ENCODE data around the gene LAMA3.

Gene LAMA3

DNA sequence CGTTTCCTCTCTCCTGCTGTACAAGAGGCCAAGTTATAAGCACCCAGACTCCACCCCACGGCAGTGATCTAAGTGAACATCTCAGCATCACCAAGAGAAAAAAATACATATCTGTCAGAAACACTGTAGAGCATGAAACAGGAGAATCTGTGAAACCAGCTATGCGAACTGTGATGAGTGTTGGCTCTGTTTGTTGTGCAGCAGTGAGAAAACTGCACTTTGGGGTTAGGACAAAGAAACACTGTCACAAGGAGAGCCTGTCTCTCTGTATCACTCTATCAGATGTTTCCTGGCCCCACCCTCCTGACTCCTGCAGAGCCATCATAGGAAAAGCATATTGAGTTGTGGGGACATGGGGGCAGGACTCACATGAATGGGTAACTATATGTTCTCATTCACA is 87.1 kb downstream of the LAMA3 start:
- DNase-seq (ENCODE audit: low spot score) = no peak

DNA sequence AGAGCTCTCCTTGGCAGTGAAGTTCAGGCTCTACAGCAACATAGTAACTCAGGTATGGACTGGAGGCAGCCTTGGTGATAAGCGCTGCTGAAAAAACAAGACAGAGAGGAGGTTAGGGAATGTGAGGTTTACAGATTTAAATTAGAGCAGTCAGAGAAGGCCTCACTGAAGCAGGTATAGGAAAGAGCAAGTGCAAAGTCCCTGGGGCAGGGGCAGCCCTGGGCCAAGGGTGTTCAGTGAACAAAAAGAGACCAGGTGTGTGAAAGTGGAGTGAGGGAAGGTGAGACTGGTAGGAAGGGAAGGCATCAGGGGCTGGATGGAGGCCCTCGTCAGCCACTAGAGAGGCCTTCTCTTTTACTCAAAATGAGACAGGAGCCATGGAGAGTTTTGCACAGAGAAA is 89.6 kb downstream of the LAMA3 start:
- DNase-seq (ENCODE audit: low spot score) = no peak

DNA sequence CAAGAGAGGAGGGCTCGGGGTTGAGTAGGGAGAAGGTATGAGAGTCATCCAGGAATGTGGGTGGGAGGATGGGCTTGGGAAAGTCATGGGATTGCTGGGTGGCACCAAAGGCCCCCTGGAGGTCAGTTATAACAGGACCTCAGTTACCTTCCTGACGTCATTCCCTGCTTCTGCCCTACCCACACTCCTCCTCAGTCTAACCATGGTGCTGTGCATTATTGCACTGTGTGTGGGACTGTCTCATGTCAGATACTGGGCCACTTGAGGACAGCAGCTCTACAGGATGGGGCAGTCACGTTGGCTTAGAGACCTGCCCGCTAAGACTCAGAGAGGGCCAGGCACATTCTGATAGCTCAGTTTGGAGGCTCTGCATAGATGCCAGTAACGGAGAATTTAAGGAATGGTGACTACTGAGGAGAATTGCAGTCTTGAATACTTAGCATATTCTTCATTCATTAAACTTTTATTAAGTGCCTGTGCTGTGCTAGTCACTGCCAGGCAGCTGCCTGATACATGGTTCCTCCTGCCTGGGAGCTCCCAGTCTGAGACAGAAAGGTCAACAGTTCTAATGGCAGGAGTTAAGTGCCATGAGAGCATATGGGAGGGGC is 90.5 kb downstream of the LAMA3 start:
- DNase-seq (ENCODE audit: low spot score) = peak; percentile 49

DNA sequence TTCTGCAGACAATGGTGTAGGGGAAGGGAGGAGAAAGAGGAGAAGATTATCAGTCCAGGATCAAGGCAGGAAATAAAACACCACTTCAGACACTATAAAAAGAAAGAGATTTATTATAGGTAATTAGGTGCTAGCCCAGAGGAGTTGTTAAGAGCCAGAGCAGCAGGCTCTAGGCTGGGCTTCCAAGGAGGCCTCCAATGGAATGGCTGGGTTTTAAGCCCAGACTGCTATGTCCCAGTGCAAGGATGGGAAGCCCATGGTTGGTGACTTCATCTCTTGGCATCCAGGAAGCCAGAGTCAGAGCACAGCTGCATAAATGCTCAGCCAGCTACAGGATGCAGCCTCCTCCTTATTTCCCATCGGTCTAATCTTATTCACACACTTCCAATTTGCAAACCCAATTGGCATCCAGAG is 95.6 kb downstream of the LAMA3 start:
- peak; percentile 89 for DNase-seq (ENCODE audit: low spot score)

DNA sequence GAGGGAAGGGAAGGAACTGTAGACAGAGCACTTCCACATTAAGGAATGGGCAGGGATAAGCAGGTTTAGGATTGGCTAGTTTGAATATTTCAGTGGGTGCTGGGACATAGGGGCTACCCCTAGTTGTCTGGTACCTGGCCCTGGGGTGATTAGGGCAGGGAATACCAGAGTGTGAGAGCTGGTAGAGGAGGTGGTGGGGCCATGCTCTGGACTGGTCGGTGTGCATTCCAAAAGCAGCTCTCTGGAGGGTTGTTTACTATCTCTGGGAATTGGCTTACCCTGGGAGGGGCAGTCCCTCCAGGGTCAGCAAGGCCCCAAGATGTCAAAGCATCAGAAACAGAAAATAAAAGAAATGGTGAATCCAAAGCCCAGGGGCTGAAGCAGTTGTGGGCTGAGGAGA is 103.8 kb downstream of the LAMA3 start:
- no peak for DNase-seq (ENCODE audit: low spot score)

DNA sequence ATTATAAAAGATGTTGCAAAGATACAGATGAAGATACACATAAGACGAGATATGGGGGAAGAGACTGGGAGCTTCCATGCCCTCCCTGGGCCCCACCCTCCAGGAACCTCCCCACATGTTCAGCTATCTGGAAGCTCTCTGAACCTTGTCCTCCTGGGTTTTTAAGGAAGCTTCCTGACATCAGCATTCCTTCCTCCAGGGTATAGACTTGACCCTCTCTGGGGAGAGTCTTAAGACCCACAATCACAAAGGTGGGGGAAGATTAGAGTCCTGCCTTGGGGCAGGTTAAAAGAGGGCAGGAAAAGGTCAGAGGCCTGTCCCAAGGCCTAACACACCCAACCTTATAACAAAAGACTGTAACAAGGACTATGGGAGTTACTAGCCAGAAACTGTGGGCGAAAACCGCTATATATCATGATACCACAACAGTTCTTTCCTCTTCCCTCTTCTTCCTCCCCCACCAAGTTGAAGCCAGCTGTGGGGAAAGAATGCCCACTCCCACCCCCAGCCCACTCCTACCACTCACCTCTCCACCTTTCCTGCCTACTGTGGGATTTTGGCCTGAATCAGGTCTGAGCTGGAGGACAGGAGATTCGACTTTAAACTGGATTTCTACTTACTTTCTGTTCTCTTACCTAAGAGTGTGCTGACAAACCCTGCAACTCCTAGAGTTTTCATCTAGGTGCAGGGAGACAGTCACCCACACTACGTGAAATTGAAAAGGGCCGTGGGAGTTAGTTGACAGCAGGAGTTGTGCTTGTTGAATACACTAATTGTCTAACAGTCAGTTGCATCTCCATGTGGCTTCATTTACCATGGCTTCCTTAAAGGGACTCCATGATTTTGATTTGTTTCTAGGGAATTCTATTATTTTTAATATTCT is 105.0 kb downstream of the LAMA3 start:
- DNase-seq (ENCODE audit: low spot score) = no peak

DNA sequence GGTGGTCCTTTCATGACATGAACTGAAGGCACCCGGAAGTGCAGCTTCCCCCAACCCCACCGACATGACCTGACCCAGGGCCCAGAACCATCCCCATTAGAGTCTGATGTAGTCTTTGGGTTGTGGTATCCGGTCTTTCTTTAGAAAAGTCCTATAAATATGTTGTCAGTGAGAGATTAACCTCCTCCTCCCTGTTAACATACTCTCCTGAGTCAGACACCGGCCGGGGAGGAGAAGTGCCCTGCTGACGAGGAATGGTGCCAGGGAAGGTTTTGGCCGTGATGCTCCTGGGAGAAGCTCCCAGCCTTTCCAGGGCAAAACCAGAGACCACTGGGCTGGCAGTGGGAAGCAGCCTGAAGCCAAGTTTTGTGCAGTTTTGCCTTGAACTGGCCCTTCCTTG is 109.0 kb downstream of the LAMA3 start:
- no peak for DNase-seq (ENCODE audit: low spot score)

DNA sequence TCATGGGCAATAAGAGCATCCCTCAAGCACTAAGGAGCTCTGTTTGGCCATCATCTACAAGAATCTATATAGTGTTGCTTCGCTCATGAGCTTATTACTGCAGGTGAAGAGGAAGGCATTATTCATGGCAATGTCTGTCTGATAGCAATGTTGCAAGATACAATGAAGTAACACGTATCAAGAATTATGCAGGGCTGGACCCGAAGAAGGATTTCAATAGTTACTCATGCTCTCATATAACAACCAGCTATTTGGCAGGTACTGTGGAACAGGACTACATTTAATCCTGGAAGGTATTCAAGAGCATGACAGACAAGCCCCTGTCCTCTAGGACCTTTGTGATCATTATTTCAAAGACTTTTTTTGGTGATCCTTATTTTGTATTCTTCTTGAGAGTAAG is 109.6 kb downstream of the LAMA3 start:
- no peak for DNase-seq (ENCODE audit: low spot score)

DNA sequence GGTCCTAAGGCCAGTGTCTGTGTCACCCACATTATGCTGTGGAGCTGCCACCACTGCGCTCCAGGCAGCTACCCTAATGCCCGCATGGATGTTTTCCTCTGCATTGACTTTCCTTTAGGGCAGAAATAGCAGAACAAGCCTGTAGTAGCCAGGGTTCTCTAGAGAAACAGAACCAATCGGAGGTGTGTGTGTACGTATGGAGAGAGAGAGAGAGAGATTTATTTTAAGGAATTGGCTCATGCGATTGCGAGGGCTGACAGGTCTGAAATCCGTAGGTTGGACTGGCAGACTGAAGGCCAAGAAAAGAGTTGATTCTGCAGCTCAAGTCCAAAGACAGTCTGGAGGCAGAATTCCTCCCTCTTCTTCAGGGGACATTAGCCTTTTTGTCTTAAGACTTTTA is 110.3 kb downstream of the LAMA3 start:
- no peak for DNase-seq (ENCODE audit: low spot score)

DNA sequence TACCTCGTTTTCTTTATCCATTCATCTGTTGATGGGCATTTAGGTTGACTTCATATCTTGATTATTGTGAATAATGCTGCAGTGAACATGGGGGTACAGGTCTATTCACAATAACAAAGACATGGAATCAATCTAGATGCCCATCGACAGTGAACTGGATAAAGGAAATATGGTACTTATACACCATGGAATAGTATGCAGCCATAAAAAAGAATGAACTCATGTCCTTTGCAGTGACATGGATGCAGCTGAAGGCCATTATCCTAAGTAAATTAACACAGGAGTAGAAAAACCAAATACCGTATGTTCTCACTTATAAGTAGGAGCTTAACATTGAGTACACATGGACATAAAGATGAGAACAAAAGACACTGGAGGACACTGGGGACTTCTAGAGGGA is 111.6 kb downstream of the LAMA3 start:
- DNase-seq (ENCODE audit: low spot score) = no peak

DNA sequence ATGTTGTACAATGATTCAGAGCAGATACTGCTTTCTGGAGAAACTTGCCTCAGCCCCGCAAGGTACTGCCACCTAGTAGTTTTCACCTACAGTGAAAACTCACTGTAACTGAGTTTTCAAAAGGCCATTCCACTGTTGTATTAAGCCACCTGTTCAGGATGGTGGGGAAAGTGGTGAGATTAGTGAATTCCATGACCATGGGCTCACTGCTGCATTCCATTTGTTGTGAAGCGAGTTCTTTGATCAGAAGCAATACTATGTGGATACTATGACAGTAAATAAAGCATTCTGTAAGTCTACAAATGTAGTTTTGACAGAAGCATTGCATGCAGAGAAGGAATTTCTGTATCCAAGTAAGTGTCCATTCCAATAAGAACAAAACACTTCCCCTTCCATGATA is 113.6 kb downstream of the LAMA3 start:
- no peak for DNase-seq (ENCODE audit: low spot score)

DNA sequence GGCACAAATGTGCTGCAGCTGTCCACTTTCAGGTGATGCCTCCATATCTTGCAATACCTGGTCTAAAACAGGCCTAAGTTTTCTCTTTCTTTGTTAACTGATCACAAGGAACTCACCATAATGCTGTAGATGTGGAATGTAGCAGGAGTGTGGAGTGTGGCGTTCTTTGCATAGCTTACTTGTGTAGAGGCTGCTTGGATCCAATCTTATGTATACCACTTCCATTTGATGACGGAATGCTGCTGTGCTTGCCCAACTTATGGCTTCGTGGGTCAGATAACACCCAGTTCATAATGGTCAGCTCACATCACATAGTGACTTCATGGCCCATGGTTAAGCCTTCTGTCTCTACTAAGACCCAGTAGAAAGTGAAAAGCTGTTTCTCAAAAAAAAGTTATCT is 114.5 kb downstream of the LAMA3 start:
- no peak for DNase-seq (ENCODE audit: low spot score)

DNA sequence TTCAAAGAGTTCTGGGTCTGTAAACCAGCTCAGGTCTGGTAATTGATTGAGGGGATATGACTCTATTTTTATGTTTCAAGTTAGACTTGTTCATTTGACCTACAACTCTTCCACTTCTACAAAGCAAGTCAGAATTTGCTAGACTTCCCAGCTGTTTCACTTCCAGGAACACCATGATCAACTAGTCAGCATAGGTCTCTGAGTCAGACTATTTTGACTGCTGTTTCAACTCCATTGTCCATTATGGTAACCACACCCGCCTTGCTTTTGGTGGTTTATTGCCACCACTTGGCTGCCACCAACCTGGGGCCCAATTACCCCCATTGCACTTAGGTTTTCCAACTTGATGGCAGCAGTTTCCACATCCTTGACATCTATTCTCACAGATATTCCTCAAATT is 116.6 kb downstream of the LAMA3 start:
- peak; percentile 46 for DNase-seq (ENCODE audit: low spot score)

DNA sequence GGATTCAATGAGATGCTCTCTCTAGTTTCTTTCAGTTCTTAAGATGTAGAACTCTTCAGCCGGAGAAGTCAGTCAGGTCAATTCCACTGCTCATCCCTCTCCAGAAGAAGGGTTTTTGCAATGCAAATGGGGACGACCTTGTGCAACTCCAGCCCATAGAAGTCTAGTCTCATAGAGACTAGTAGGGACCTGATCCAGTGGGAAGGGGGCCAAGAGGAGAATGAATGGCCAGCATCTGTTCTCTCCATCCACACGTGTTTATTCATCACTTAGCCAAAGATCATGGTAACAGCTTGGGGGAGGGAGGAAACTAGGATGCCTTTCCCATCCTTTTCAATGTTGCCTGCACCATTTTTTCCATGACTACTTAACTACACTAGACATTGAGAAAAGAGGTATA is 120.2 kb downstream of the LAMA3 start:
- DNase-seq (ENCODE audit: low spot score) = no peak

DNA sequence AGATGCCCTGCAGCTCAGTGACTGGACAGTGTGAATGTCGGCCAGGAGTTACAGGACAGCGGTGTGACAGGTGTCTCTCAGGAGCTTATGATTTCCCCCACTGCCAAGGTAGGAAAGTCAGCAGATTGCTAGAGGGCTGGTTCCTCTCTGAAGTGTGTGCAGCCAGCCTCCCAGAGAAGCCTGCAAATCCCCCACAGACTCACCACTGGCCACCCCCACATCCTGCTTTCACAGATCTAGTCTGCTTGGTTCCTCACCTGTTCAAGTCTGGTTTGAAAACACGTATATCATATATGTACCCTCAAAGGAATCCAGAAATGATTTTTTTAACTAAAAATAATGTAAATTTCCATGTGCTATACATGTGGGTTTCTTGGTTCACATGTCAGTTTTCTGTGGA is 121.1 kb downstream of the LAMA3 start:
- no peak for DNase-seq (ENCODE audit: low spot score)

DNA sequence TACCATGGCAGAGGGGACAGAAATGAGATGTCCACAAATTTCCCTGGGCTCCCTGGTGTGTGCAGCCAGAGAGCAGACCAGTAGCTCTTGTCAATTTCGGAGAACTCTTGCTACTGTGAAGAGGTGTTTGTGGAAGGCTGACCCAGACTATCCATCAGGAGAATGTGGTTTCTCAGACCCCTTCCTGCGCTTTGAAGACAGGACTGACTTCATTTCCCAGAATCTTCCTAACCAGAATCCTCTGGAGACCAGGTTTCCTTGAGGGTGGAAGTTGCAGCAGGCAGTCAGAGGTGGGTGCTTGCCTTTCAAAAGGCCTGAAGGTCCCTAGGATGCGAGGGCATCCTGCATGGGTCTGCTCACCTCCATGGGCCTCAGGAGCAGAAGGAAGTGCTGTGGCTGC is 121.9 kb downstream of the LAMA3 start:
- no peak for DNase-seq (ENCODE audit: low spot score)

DNA sequence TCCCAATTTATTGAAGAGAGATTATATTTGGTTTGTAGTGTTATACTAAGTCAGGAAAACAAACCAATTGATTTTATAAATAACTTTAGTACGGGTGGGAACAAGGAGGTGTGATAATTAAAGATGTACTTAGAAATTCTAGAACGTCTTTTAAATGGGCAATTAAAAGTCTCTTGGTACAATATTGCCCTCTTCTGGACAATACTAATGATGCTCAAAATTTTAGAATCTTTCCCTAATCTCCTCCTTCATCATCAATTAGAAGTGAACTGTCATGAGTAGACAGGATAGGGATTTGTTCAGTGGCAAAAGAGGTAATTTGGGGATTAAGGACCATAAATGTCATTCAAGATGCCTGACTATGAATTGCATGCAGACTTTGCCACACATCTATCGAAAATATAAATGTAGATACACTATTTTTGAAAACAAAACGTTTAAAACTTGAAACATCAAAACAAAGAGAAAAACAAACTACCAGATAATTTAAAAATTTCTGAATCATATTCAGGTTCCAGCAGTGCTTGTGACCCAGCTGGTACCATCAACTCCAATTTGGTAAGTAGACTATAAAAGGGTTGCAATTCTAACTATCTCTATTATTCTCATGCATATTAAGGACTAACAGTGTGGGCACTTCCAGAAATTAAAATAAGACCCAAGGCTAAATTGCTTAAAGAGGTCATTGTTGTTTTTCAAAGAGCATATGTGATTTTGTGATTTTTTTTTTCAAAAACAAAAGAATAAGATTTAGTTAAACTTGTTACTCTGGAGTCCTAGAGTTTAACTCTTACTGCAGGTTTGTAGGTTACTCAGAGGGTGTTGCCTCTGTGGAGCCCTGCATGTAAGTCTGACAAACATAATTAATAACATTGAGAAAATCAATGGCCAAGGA is 123.5 kb downstream of the LAMA3 start:
- peak; percentile 34 for DNase-seq (ENCODE audit: low spot score)

DNA sequence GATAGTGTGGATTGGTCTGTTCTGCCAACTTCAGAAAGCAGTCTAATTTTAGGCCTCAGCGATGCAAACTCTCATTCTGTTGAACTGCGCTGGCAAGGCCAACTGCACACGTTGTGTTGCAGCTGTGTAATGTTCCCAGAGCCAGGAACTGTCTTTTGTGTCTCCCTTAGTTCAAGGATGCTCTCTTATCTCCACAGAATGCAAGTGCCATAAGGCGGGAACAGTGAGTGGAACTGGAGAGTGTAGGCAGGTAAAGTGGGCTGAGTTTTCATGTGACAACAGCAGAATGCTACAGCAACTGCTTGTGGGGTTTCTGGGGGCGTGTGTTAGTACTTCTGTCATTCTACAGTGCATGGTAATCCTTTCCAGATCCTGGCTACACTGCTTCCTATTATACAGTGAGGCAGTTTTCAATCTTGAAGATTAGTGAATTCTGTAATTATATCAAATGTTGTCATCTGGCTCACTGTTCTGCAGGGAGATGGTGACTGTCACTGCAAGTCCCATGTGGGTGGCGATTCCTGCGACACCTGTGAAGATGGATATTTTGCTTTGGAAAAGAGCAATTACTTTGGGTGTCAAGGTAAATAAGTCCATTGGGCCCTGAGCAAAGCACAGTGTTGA is 125.8 kb downstream of the LAMA3 start:
- DNase-seq (ENCODE audit: low spot score) = no peak

DNA sequence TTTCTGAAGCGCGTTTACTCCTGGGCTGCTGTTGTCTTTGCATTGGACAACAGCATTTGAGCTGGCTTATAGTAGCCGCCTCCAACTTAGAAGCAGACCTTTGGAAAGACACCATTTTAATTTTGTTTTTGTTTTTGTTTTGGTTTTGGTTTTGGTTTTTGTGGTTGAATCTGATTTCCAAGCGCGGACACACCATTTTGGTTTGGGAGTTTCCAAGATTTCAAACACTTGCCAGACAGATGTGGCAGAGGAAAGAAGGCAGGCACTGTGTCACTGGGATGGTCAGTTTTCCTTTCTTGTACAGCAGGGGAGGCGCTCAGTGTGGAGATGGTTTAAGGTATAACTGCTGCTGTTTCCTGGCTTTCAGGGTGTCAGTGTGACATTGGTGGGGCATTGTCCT is 126.8 kb downstream of the LAMA3 start:
- DNase-seq (ENCODE audit: low spot score) = no peak

DNA sequence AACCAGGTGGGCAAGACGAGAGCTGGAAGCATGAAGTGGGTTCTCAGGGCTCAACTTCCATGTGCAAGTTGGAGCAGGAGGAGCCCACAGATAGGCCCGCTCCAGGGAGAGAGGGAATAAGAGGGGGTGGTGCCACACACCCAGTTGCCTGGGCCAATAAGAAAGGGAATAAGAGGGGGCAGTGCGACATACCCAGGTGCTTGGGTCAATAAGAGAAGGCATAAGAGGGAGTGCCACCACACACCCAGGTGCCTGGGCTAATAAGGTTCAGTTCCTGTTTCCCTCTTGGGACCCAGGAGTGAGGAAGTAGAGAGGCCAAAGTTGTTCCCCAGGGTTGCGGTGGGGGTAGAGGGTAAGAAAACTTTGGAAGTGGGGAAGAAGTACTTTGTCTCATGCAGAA is 127.5 kb downstream of the LAMA3 start:
- no peak for DNase-seq (ENCODE audit: low spot score)

DNA sequence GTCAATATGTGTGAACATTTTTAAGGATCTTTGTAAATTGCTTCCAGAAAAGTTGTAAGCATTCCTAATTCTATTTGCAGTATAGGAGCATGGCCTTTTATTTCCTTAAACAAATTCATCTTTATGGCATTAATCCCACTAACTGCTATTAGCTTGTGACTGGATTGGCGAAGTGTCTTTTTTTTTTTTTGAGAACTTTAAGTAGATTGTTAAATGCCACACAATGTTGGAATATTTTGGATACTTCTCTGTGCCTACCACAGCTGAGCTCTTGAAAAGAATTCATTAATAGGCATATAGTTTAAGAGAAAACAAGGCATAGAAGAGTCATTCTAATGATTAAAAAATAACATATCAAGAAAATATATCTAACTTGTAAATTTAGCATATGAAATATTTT is 129.7 kb downstream of the LAMA3 start:
- no peak for DNase-seq (ENCODE audit: low spot score)

Data from AG20443 (cell line).